ENCODE measurements around the gene PIP4K2A.

Gene PIP4K2A

GRCh38 chr10:22609251-22609650, 105.1 kb downstream of the PIP4K2A start:
- DNase-seq (ENCODE audit: low read depth, low spot score): no peak
- H3K27ac ChIP-seq: no peak overlapping the region

GRCh38 chr10:22607261-22607660, 107.1 kb downstream of the PIP4K2A start:
- DNase-seq (ENCODE audit: low read depth, low spot score): no peak
- H3K27ac ChIP-seq: no peak overlapping the region

GRCh38 chr10:22606164-22606614, 108.2 kb downstream of the PIP4K2A start:
- no peak for DNase-seq (ENCODE audit: low read depth, low spot score)
- no peak overlapping the region for H3K27ac ChIP-seq

- DNase-seq (ENCODE audit: low read depth, low spot score): no peak
- H3K27ac ChIP-seq: no peak overlapping the region
These were observed 109.2 kb downstream of the PIP4K2A start for GRCh38 chr10:22605168-22605567.

GRCh38 chr10:22604344-22605126, 109.8 kb downstream of the PIP4K2A start:
- no peak for DNase-seq (ENCODE audit: low read depth, low spot score)
- no peak overlapping the region for H3K27ac ChIP-seq

- no peak overlapping the region for H3K27ac ChIP-seq
These were observed 110.8 kb downstream of the PIP4K2A start for GRCh38 chr10:22603581-22603980.

GRCh38 chr10:22601618-22602017, 112.8 kb downstream of the PIP4K2A start:
- H3K27ac ChIP-seq: no peak overlapping the region

More at GRCh38 chr10:22603581-22603980, 110.8 kb downstream of the PIP4K2A start:
- DNase-seq (ENCODE audit: low read depth, low spot score): no peak

GRCh38 chr10:22599636-22600228, 114.6 kb downstream of the PIP4K2A start:
- no peak for DNase-seq (ENCODE audit: low read depth, low spot score)
- H3K27ac ChIP-seq: no peak overlapping the region

More at GRCh38 chr10:22601618-22602017, 112.8 kb downstream of the PIP4K2A start:
- no peak for DNase-seq (ENCODE audit: low read depth, low spot score)

- no peak for DNase-seq (ENCODE audit: low read depth, low spot score)
- H3K27ac ChIP-seq: no peak overlapping the region
These were observed 115.3 kb downstream of the PIP4K2A start for GRCh38 chr10:22599048-22599561.

GRCh38 chr10:22598478-22598877, 115.9 kb downstream of the PIP4K2A start:
- DNase-seq (ENCODE audit: low read depth, low spot score): no peak
- no peak overlapping the region for H3K27ac ChIP-seq

- no peak for DNase-seq (ENCODE audit: low read depth, low spot score)
- H3K27ac ChIP-seq: no peak overlapping the region
These were observed 117.2 kb downstream of the PIP4K2A start for GRCh38 chr10:22597138-22597537.

GRCh38 chr10:22593636-22594198, 120.7 kb downstream of the PIP4K2A start:
- H3K27ac ChIP-seq: no peak overlapping the region
- DNase-seq (ENCODE audit: low read depth, low spot score): no peak

GRCh38 chr10:22593026-22593425, 121.4 kb downstream of the PIP4K2A start:
- DNase-seq (ENCODE audit: low read depth, low spot score): no peak
- H3K27ac ChIP-seq: no peak overlapping the region

- no peak overlapping the region for H3K27ac ChIP-seq
- DNase-seq (ENCODE audit: low read depth, low spot score): no peak
These were observed 124.4 kb downstream of the PIP4K2A start for GRCh38 chr10:22589851-22590514.

- no peak overlapping the region for H3K27ac ChIP-seq
- DNase-seq (ENCODE audit: low read depth, low spot score): no peak
These were observed 125.9 kb downstream of the PIP4K2A start for GRCh38 chr10:22588462-22588861.

- no peak for DNase-seq (ENCODE audit: low read depth, low spot score)
- no peak overlapping the region for H3K27ac ChIP-seq
These were observed 130.7 kb downstream of the PIP4K2A start for GRCh38 chr10:22583683-22584082.

GRCh38 chr10:22581461-22581860, 132.9 kb downstream of the PIP4K2A start:
- no peak overlapping the region for H3K27ac ChIP-seq
- DNase-seq (ENCODE audit: low read depth, low spot score): no peak

- no peak for DNase-seq (ENCODE audit: low read depth, low spot score)
- no peak overlapping the region for H3K27ac ChIP-seq
These were observed 133.7 kb downstream of the PIP4K2A start for GRCh38 chr10:22580711-22581110.

GRCh38 chr10:22579826-22580225, 134.6 kb downstream of the PIP4K2A start:
- DNase-seq (ENCODE audit: low read depth, low spot score): no peak
- H3K27ac ChIP-seq: no peak overlapping the region

- no peak for DNase-seq (ENCODE audit: low read depth, low spot score)
These were observed 140.4 kb downstream of the PIP4K2A start for GRCh38 chr10:22573820-22574569.

More at GRCh38 chr10:22573820-22574569, 140.4 kb downstream of the PIP4K2A start:
- no peak overlapping the region for H3K27ac ChIP-seq
